Measurements from ENCODE around the gene HTR4.

HTR4 gene

GRCh38 chr5:148659641-148660345 lies 5.5 kb upstream of the HTR4 start:
- no peak overlapping the region for H2AFZ ChIP-seq (ENCODE audit: insufficient read depth, low read length, poor library complexity)
- no peaks in the 10 kb centered on the region for H3K79me1 ChIP-seq (ENCODE audit: low read length)
- H3K79me2 ChIP-seq (ENCODE audit: control insufficient read depth, insufficient read depth, low read length, poor library complexity): no peaks in the 10 kb centered on the region

GRCh38 chr5:148653291-148653835 lies 964 bp downstream of the HTR4 start:
- DNase-seq: no peak
- no peak overlapping the region for H3K14ac ChIP-seq (ENCODE audit: low read length)

More at GRCh38 chr5:148659641-148660345, 5.5 kb upstream of the HTR4 start:
- Histone ChIP-seq H2AK5ac (ENCODE audit: low read length) (no peak overlapping the region), H3K4me1 (ENCODE audit: control insufficient read depth in 1 of 2, insufficient read depth in 2 of 2, low read length in 2 of 2) (no peaks in the 10 kb centered on the region), H4K12ac (ENCODE audit: low read depth, low read length) (no peak overlapping the region), H2BK5ac (ENCODE audit: low read depth, low read length, poor library complexity) (no peak overlapping the region), H2BK120ac (ENCODE audit: insufficient read depth, low read length, poor library complexity) (no peak overlapping the region), H4K8ac (ENCODE audit: low read depth, low read length) (no peak overlapping the region), H3K4ac (ENCODE audit: low read depth, low read length) (no peak overlapping the region), H3K18ac (ENCODE audit: low read length) (no peak overlapping the region), H3K27me3 (ENCODE audit: insufficient read depth, low read length) (peaks cover 3% of the 10 kb centered on the region), H3K14ac (ENCODE audit: low read length) (no peak overlapping the region), H3K27ac (ENCODE audit: low read depth, low read length) (no peak overlapping the region), H3K9me3 (ENCODE audit: insufficient read depth, low read depth, low read length) (no peaks in the 10 kb centered on the region), H3K4me2 (ENCODE audit: low read length) (no peak overlapping the region), H3K36me3 (ENCODE audit: control insufficient read depth in 1 of 2, insufficient read depth in 2 of 2, low read length in 2 of 2) (no peaks in the 10 kb centered on the region), H3K4me3 (ENCODE audit: low read depth, low read length) (no peak overlapping the region), H3K9ac (ENCODE audit: low read length) (no peak overlapping the region), H4K91ac (ENCODE audit: low read depth, low read length) (no peak overlapping the region), H2BK12ac (ENCODE audit: low read length) (no peak overlapping the region), H3K23ac (ENCODE audit: low read length) (no peak overlapping the region)
- no CpG with 5 or more reads among the region's 2 CpGs for WGBS (ENCODE audit: extremely low coverage, insufficient coverage, insufficient read length)
- no peak for DNase-seq

GRCh38 chr5:148651528-148651927 lies 2.8 kb downstream of the HTR4 start:
- no peak overlapping the region for H2AK5ac ChIP-seq (ENCODE audit: low read length)
- no peak overlapping the region for H3K4ac ChIP-seq (ENCODE audit: low read depth, low read length)
- H3K4me3 ChIP-seq (ENCODE audit: low read depth, low read length): no peak overlapping the region
- peaks cover 23% of the 10 kb centered on the region for H3K27me3 ChIP-seq (ENCODE audit: insufficient read depth, low read length)
- H2BK12ac ChIP-seq (ENCODE audit: low read length): no peak overlapping the region
- H3K4me2 ChIP-seq (ENCODE audit: low read length): no peak overlapping the region
- DNase-seq: no peak
- no peak overlapping the region for H2AFZ ChIP-seq (ENCODE audit: insufficient read depth, low read length, poor library complexity)
- no peak overlapping the region for H3K14ac ChIP-seq (ENCODE audit: low read length)
- no peaks in the 10 kb centered on the region for H3K79me2 ChIP-seq (ENCODE audit: control insufficient read depth, insufficient read depth, low read length, poor library complexity)
- no peak overlapping the region for H3K9ac ChIP-seq (ENCODE audit: low read length)
- no CpG with 5 or more reads among the region's 1 CpG for WGBS (ENCODE audit: extremely low coverage, insufficient coverage, insufficient read length)
- no peak overlapping the region for H2BK5ac ChIP-seq (ENCODE audit: low read depth, low read length, poor library complexity)
- no peak overlapping the region for H4K12ac ChIP-seq (ENCODE audit: low read depth, low read length)
- peaks cover 2% of the 10 kb centered on the region for H3K9me3 ChIP-seq (ENCODE audit: insufficient read depth, low read depth, low read length)
- H3K79me1 ChIP-seq (ENCODE audit: low read length): no peaks in the 10 kb centered on the region
- H3K27ac ChIP-seq (ENCODE audit: low read depth, low read length): no peak overlapping the region
- H2BK120ac ChIP-seq (ENCODE audit: insufficient read depth, low read length, poor library complexity): no peak overlapping the region
- no peak overlapping the region for H4K91ac ChIP-seq (ENCODE audit: low read depth, low read length)
- H3K23ac ChIP-seq (ENCODE audit: low read length): no peak overlapping the region
- no peaks in the 10 kb centered on the region for H3K36me3 ChIP-seq (ENCODE audit: control insufficient read depth in 1 of 2, insufficient read depth in 2 of 2, low read length in 2 of 2)
- H3K4me1 ChIP-seq (ENCODE audit: control insufficient read depth in 1 of 2, insufficient read depth in 2 of 2, low read length in 2 of 2): peaks cover 3 to 4% of the 10 kb centered on the region in 2 experiments
- H3K18ac ChIP-seq (ENCODE audit: low read length): no peak overlapping the region
- H4K8ac ChIP-seq (ENCODE audit: low read depth, low read length): no peak overlapping the region

More at GRCh38 chr5:148653291-148653835, 964 bp downstream of the HTR4 start:
- peaks cover 2% of the 10 kb centered on the region for H3K9me3 ChIP-seq (ENCODE audit: insufficient read depth, low read depth, low read length)
- H3K4ac ChIP-seq (ENCODE audit: low read depth, low read length): no peak overlapping the region
- H3K79me2 ChIP-seq (ENCODE audit: control insufficient read depth, insufficient read depth, low read length, poor library complexity): no peaks in the 10 kb centered on the region
- no peak overlapping the region for H4K91ac ChIP-seq (ENCODE audit: low read depth, low read length)
- no peak overlapping the region for H2AK5ac ChIP-seq (ENCODE audit: low read length)
- no peak overlapping the region for H3K27ac ChIP-seq (ENCODE audit: low read depth, low read length)
- peaks cover 3 to 4% of the 10 kb centered on the region in 2 experiments for H3K4me1 ChIP-seq (ENCODE audit: control insufficient read depth in 1 of 2, insufficient read depth in 2 of 2, low read length in 2 of 2)
- no peak overlapping the region for H3K18ac ChIP-seq (ENCODE audit: low read length)
- no CpG with 5 or more reads among the region's 11 CpGs for WGBS (ENCODE audit: extremely low coverage, insufficient coverage, insufficient read length)
- H3K79me1 ChIP-seq (ENCODE audit: low read length): no peaks in the 10 kb centered on the region
- H2AFZ ChIP-seq (ENCODE audit: insufficient read depth, low read length, poor library complexity): no peak overlapping the region
- no peak overlapping the region for H3K4me3 ChIP-seq (ENCODE audit: low read depth, low read length)
- no peak overlapping the region for H4K12ac ChIP-seq (ENCODE audit: low read depth, low read length)
- no peak overlapping the region for H4K8ac ChIP-seq (ENCODE audit: low read depth, low read length)
- no peak overlapping the region for H3K4me2 ChIP-seq (ENCODE audit: low read length)
- no peak overlapping the region for H2BK12ac ChIP-seq (ENCODE audit: low read length)
- peaks cover 23% of the 10 kb centered on the region for H3K27me3 ChIP-seq (ENCODE audit: insufficient read depth, low read length)
- no peak overlapping the region for H2BK120ac ChIP-seq (ENCODE audit: insufficient read depth, low read length, poor library complexity)
- H3K9ac ChIP-seq (ENCODE audit: low read length): no peak overlapping the region
- no peaks in the 10 kb centered on the region for H3K36me3 ChIP-seq (ENCODE audit: control insufficient read depth in 1 of 2, insufficient read depth in 2 of 2, low read length in 2 of 2)
- no peak overlapping the region for H2BK5ac ChIP-seq (ENCODE audit: low read depth, low read length, poor library complexity)
- no peak overlapping the region for H3K23ac ChIP-seq (ENCODE audit: low read length)

- no peak overlapping the region for H2BK120ac ChIP-seq (ENCODE audit: insufficient read depth, low read length, poor library complexity)
- H3K9ac ChIP-seq (ENCODE audit: low read length): no peak overlapping the region
- no peak overlapping the region for H2AK5ac ChIP-seq (ENCODE audit: low read length)
- no peak overlapping the region for H3K4me2 ChIP-seq (ENCODE audit: low read length)
- no peaks in the 10 kb centered on the region for H3K79me2 ChIP-seq (ENCODE audit: control insufficient read depth, insufficient read depth, low read length, poor library complexity)
- no peak overlapping the region for H2BK5ac ChIP-seq (ENCODE audit: low read depth, low read length, poor library complexity)
- no peak overlapping the region for H3K4ac ChIP-seq (ENCODE audit: low read depth, low read length)
- no peaks in the 10 kb centered on the region for H3K4me1 ChIP-seq (ENCODE audit: control insufficient read depth in 1 of 2, insufficient read depth in 2 of 2, low read length in 2 of 2)
- H3K4me3 ChIP-seq (ENCODE audit: low read depth, low read length): no peak overlapping the region
- H3K27me3 ChIP-seq (ENCODE audit: insufficient read depth, low read length): no peaks in the 10 kb centered on the region
- H3K18ac ChIP-seq (ENCODE audit: low read length): no peak overlapping the region
- no peak overlapping the region for H2BK12ac ChIP-seq (ENCODE audit: low read length)
- H3K79me1 ChIP-seq (ENCODE audit: low read length): no peaks in the 10 kb centered on the region
- no peak for DNase-seq
- no peak overlapping the region for H3K14ac ChIP-seq (ENCODE audit: low read length)
- no peak overlapping the region for H3K23ac ChIP-seq (ENCODE audit: low read length)
- no peak overlapping the region for H2AFZ ChIP-seq (ENCODE audit: insufficient read depth, low read length, poor library complexity)
- no peaks in the 10 kb centered on the region for H3K36me3 ChIP-seq (ENCODE audit: control insufficient read depth in 1 of 2, insufficient read depth in 2 of 2, low read length in 2 of 2)
- no peak overlapping the region for H4K12ac ChIP-seq (ENCODE audit: low read depth, low read length)
- no peak overlapping the region for H4K8ac ChIP-seq (ENCODE audit: low read depth, low read length)
- no peak overlapping the region for H3K27ac ChIP-seq (ENCODE audit: low read depth, low read length)
- no peaks in the 10 kb centered on the region for H3K9me3 ChIP-seq (ENCODE audit: insufficient read depth, low read depth, low read length)
- no peak overlapping the region for H4K91ac ChIP-seq (ENCODE audit: low read depth, low read length)
These were observed 8.8 kb downstream of the HTR4 start for GRCh38 chr5:148645527-148645926.

All from trophoblast cell (in vitro differentiated cells and primary cell).